Measurements from ENCODE around the gene PTDSS2.
"Not testable (repeated sequence)": the region's sequence is repeated elsewhere in the genome, so short reads cannot be mapped to it uniquely, and the experiment has no call there.

The PTDSS2 gene

DNA sequence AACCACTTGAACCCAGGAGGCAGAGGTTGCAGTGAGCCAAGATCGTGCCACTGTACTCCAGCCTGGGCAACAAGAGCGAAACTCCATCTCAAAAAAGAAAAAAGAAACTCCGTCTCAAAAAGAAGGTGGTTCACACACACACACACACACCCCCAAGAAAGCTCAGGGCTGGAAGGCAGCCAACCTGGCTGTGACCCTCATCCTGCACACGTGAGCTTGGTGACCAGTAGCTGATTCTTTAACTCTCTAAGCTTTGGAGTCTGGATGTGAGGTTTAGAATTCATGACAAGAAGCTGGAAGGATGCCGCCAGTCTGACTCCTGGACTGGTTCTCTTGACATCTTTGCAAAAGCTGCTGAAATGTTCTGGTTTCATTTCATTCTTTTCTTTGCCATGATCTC is 58.9 kb downstream of the PTDSS2 start:
- DNase-seq: no peak

DNA sequence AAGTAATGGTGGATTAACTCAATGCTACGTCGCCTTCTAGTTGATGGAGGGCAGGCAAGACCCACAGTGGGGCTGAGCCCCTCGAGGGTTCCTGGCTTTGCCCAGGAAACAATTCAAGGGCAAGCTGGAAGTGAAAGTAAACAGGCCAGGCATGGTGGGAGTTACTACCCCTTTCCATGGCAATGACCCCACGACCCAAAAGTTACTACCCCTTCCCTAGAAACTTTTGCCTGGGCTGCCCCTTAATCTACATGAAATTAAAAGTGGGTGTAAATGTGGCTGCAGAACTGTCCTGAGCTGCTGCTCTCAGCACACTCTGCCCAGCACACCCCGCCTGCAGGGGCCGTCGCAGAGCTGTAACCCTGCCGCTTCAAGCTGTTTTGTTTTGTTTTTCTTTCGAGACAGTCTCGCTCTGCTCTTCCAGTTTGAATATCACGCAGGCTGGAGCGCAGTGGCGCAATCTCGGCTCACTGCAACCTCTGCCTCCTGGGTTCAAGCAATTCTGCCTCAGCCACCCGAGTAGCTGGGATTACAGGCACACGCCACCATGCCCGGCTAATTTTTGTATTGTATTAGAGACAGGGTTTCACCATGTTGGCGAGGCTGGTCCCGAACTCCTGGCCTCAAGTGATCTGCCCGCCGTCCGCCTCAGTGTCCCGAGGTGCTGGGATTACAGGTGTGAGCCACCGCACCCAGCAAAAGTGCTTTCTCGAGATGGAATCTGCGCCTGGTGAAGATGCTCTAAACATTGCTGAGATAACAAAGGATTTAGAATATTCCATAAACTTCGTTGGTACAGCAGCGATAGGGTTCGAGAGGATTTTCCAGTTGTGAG is 62.9 kb downstream of the PTDSS2 start:
- no peak for DNase-seq

DNA sequence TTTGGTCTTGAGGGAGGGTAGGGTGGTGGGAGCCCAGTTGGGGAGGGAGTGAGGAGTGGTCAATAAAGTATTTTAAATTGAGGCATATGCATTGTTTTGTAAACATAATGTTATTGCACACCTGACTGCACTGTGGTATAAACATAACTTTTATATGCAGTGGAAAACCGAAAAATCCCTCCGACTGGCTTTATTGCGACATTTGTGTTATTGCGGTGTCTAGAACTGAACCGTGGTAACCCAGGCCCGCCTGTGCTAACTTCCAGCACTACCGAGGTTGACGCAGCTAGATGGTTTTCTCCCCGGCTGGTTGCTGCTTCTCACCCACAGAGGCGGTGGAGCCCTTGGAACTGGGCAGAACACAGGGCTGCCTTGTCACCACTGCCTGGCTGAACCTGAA is 64.5 kb downstream of the PTDSS2 start:
- no peak for DNase-seq

DNA sequence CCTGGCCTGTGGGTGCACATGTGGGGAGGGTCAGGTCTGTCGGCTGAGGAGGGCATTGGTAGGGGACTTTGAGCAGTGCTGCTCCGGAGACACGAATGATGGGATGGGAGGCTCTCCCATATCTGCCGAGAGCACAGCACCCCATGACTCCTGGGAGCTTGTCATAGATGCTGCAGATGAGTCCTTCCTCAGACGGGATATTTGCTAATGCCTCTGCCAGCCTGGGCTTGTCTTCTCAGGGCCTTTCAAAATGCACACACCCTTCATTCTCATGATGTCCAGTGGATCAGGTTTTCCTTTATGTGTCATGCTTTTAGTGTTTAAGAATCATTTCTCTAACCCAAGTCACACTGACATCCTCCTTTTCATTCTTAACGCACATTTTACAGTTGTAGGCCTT is 65.1 kb downstream of the PTDSS2 start:
- DNase-seq: no peak

DNA sequence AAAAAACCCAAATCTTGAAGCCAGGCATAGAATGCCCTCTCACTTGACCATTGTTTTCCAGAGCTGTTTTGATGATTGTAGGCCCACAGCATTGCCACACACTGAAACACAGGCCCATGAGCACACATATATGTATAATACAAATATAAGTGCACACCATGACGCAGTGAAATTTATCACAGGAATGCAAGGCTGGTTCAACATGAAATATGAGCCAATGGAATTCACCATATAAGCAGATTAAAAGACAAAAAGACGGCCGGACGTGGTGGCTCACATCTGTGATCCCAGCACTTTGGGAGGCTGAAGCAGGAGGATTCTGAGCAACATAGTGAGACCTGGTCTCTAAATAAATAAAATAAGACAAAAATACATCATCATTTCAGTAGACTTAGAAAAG is 66.3 kb downstream of the PTDSS2 start:
- DNase-seq: no peak

DNA sequence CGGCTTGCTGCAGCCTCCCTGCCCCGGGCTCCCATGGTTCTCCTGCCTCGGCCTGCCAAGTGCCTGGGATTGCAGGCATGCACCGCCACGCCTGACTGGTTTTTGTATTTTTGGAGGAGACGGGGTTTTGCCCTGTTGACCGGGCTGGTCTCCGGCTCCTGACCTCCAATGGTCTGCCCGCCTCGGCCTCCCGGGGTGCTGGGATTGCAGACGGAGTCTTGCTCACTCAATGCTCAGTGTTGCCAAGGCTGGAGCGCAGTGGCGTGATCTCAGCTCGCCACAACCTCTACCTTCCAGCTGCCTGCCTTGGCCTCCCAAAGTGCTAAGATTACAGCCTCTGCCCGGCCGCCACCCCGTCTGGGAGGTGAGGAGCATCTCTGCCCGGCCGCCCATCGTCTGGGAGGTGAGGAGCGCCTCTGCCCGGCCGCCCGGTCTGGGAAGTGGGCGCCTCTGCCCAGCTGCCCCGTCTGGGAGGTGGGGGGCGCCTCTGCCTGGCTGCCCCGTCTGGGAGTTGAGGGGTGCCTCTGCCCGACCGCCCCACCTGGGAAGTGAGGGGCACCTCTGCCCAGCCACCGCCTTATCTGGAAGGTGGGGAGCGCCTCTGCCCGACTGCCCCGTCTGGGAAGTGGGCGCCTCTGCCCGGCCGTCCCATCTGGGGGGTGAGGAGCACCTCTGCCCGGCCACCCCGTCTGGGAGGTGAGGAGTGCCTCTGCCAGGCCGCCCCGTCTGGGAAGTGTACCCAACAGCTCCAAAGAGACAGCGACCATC is 67.0 kb downstream of the PTDSS2 start:
- DNase-seq: not testable (repeated sequence)

DNA sequence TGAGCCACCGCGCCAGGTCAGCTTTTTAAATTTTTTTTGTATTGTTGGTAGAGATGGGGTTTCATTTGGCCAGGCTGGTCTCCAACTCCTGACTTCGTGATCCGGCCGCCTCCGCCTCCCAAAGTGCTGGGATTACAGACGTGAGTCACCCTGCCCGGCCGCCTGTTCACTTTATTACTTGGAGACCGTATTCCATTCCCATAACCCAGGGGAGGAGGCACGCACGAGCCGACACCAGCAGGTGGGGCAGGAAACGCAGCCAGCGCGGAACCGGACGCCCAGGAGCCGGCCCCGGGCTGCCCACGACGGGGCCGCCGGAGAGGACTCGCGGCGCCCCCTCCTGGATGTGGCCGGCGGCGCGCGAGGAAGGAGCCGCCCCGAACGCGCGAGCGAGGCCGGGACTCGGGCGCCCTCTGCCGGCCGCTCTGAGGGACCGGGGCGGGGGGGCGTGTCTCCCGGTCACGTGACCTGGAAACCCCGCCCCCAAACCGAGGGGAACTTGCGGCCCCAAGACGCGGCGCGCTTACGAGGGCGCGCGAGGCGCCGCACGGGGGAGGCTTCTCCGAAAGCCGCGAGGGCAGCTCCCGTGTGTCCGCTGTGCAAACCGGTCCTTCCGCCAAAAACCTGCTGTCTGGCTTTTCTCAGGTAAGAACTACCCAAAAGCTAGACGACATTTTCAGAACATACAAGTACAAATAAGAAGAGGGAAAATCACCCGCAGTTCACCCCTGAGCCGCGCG is 68.6 kb downstream of the PTDSS2 start:
- no peak for DNase-seq

DNA sequence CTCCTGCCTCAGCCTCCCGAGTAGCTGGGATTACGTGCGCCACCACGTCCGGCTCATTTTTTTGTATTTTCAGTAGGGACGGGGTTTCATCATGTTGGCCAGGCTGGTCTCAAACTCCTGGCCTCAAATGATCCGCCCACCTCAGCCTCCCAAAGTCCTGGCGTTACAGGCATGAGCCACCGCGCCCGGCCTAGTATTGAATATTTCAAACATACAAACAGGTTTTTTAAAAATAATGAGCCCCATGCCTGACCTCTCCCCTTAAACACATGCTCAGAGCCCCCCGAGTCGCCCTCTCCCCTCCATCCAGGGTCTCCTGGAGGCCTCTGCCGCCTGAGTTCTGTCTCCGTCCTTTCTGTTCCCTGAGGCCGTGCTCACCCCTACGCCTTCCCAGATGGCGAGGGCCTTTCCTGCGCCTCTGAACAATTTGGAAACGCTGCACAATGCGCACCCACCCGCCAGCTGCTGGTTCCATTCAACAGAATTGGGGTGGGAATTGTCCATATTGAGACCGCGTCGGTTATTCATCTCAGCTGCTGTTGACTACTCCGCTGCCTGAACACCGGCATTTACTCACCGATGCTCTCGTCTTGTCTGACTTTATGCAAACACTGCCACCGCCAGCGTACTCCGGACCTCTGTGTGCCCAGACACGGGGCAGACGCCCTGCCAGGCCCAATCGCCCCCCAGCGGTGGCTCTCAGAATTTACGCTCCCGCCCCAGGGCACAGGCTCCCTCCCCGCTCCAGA is 70.5 kb downstream of the PTDSS2 start:
- DNase-seq: no peak

DNA sequence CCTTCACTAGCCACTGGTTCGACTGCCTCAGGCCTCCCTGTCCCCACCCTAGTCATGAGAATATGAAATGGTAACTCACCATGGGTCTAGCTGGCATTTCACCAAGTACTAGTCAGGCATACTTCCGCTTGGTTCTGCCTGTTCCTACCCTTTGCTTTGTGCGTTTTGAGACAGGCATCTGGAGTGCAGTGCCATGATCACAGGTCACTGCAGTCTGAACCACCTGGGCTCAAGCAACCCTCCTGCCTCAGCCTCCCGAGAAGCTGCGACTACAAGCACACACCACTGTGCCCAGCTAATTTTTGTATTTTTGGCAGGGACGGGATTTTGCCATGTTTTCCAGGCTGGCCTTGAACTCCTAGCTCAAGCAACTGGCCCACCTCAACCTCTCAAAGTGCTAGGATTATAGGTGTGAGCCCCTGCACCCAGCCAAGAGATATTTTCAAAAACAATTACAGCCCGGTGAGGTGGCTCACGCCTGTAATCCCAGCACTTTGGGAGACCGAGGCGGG is 71.2 kb downstream of the PTDSS2 start:
- DNase-seq: no peak

DNA sequence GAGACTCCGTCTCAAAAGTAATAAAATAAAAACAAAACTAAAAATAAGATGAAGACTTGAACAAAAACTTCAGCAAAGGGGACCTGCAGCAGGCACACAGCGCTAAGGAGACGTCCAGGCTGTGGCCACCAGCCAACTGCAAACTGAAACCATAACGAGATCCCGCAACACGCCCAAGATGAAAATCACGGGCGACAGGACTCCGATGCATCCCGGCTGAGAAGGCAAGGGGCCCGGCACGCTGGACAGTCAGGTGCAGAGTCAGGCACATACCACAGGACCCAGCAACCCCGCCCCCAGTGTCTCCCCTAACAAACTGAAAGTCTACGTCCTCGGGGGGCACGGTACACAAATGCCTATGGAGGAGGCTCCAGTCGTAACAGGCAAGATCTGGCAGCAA is 76.1 kb downstream of the PTDSS2 start:
- DNase-seq: no peak

DNA sequence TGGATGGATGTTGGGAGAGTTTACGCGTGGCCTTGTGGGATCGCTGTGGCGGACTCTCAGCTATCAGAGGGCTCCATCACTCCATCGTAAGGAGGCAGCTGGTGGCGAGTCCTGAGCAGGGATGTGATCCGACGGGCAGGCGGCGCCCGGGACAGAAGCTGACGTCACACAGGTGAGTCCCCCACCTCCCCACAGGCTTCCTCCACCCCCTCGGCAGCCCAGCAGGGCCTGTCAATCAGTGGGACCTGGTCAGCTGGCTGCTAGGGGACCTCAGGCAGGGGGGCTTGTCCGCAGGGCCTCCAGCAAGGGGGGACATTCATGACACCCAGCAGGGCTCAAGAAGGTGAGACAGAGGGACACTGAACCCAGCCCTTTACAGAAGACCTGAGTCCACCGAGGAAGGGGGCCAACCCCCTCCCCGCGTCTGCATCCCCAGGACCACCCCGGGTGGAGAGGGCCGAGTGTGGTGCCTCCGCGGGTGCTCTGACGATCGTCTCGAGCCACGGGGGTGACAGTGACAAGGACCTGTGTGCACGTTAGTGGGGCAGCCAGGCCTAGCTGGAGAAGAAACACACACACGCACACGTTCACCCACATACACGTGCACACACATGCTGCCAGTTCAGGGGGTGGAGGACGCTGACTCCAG is 78.2 kb downstream of the PTDSS2 start:
- no peak for DNase-seq

DNA sequence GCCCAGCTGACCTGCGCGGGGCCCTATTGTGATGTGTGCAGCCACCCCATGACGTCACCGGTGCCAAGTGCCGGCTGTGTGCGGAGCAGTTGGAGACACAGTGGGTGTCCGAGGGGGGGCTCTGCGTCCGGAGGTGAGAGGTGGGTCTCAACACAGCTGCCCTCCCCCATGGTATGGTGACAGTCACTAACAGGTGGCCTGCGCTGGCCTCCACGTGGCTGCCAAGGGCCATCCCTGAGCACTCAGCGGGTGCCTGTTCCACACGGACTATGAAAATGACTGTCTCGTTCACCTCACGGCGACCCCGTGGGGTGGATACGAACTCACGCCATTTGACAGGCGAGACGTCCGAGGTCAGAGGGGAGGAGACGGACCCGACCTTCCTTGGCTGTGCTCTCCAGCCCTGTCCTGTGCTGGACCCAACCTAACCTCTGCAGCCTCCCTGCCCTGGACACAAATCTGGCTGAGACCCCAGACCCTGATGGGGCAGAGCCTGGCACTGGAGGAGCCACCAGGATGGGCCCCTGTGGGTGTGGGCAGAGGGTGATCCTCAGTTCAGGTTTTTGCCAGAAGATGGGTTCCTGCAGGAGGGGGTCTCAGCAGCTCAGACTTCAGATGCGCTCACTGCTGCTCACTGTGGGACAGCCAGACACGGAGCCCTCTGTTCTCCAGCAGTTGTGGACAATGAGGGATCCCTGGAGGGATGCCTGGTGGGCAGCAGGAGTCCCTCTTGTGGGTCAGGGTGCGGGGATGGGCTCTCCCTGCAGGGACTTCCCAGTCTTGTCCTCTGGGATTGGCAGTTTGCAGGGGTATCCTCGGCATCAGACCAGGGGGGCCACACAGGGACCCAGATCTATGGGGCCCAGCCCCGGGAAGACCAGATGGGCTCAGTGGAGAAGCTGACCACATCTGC is 79.0 kb downstream of the PTDSS2 start:
- DNase-seq: no peak

DNA sequence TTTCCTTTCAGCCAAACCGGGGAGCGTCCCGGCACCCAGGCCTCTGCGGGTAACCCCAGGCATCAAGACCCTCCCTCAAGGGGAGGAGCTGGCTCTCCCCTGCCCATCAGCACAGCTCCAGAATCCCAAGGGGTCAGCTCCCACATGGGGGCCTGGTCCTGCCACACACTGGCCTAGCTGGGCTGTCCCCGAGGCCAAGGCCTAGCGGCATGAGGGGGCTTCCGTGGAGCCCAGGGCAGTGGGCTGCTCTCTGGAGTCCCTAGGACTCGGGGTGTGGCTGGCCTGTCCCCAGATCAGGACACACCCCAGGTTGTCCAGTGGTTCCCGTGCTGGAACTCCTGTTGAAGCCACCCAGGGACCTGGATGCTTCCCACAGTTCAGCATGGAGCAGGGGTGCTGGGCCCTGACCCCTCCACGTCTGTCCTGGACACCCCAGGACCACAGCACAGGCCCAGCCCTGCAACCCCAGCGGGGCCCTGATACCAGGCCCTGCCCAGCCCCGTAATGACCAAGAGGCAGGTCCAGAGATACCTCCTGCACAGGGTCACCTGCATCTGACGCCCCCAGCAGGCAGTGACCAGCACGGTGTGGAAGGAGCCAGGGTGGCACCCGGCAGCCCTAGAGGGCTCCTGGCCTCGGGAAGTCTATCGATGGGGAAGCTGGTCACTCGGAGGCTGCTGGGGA is 79.8 kb downstream of the PTDSS2 start:
- no peak for DNase-seq

DNA sequence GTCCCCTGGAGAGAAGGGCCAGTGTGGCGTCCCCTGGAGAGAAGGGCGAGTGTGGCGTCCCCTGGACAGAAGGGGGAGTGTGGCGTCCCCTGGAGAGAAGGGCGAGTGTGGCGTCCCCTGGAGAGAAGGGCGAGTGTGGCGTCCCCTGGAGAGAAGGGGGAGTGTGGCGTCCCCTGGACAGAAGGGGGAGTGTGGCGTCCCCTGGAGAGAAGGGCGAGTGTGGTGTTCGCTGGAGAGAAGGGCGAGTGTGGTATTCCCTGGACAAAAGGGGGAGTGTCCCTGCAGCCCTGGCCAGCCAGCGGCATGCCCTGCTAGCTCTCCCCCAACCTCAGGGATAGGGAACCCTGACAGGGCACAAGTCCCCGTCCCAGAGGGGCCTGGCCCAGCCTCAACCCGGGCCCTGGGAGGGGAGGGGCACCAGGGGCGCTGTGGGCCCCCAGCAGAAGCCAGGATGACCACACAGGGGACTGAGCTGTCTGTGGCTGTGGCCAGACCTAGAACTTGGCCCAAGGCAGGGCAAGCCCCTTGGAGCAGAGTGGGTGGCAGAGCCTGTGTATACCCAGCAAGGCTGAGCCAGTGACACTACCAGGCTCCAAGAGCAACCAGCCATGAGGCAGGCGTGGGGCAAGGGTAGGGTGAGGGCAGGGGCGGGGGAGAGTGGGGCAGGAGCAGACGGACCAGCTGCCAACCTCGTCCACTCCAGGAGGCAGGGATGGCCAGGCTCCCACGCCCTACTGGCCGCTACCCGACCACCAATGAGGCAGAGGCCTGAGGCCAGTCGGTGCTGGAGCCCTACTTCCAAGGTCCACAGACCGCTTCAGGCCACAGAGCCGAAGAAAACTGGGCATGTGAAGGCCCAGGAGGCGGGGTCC is 81.1 kb downstream of the PTDSS2 start:
- no peak for DNase-seq

DNA sequence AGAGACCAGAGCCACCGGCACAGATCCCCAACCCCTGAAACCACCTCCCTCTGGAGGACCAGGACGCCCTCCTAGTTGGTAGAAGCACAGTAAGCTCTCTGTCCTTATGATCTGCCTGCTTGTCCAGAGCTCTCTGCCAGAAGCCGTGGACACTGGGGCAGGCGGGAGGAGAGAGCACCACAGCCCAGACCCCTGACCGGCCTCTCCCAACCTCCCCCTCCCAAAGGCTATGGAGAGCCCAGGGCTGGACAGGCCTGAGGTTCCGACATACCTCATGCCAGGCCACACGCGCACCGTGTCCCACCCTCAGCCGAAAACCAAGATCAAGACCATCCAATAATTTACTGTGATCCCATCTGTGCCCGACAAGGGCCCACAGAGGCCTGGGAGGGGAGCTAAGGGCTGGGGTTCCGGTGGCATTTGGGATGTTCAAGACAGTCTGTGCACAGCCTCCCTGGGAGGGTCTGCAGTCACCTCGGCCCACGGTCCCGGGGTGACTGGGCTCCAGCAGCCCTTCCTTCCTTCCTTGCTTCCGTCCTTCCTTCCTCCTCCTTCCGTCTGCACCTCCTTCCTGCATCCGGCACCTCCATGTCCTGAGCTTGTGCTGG is 81.9 kb downstream of the PTDSS2 start:
- no peak for DNase-seq

DNA sequence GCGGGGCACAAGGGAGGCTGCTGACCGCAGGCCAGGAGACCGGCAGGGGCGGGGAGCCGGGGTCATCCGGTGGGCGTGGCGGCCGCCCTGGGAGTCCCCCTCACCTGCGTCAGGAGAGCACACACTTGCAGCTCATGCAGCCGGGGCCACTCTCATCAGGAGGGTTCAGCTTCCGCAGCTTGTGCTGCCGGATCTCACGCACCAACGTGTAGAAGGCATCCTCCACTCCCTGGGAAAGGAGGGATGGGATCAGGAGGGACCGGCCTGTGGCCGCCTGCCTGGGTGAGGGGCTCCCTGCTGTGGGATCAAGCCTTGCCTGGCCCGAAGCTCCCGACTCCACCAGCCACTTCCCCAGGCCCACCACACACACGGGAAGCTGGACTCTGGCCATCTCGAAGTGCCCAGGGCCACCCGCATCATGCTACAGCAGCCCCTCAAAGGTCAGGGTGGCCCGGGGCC is 82.5 kb downstream of the PTDSS2 start:
- DNase-seq: no peak

DNA sequence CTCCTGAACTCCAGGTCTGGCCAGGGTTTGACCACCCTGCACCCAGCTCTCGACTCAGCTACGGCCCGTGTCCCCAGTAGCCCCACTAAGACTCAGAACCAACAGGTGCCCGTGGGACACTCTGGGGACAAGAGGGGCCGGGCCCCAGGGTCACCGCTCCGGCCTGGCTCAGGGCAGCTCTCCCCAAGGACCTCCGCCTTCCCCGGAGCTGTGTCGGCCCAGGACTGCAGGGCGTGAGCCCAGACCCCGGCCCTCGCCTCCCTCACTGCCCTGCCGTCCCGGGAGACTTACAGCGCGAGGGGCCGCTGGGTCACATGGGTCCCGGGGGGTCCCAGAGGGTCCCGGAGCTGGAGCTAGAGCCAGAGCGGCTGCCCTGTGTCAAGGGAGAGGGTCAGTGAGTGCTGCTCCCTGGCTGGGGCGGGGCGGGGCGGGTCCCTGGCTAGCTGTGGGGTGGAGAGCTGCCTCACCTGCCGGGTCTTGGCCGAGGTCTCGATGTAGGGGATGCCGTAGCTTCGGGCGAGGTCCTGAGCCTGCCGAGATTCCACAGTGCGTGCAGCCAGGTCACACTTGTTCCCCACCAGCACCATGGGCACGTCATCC is 83.0 kb downstream of the PTDSS2 start:
- no peak for DNase-seq
